SU-DHL-6 (cell line): ENCODE data around the gene APLP1.

Experiments used
- CTCF ChIP-seq: fragments of 200-600 bp; sonication (generic); IDR thresholded peaks from one replicate; pipeline ENCODE4 v1.5.1; 2017; ENCODE audit warnings: antibody characterized with exemption, mild to moderate bottlenecking, low read length, moderate library complexity; ENCODE audit not compliant: insufficient read depth, poor library complexity, severe bottlenecking
- EZH2phosphoT487 ChIP-seq: fragments of 200-600 bp; sonication (generic), shearing (Covaris generic); conservative IDR thresholded peaks from 2 replicates; pipeline ENCODE4 v1.6.1; 2018; ENCODE audit warnings: mild to moderate bottlenecking, antibody characterized with exemption, low read length, moderate library complexity, mixed read lengths

- TF ChIP-seq CTCF = no peak
- no peak for TF ChIP-seq EZH2phosphoT487
These were observed 41.3 kb downstream of the APLP1 start for GRCh38 chr19:35909684-35910035.
